ENCODE results near the gene GGT5.
"Not testable (repeated sequence)": the region's sequence is repeated elsewhere in the genome, so short reads cannot be mapped to it uniquely, and the experiment has no call there.

Gene GGT5

DNA sequence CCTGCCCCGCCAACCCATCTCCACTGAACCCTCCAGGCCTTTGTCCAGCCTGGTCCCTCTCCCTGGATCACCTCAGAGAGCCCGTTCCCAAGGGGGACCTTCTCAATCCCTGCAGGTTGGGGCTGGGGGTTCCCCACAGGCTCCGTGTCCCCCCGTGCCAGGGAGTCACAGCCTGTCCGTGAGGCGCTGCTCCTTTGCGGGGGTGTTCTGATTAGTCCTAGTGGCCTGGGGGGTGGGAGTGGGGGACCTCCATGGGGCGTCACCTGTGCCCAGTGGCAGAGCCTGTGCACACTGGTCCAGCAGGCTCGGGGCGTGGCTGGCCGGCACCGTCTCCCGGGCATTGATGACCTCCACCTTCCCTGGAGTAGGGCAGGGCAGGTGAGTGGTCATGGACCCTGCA, 11.6 kb downstream of the GGT5 start:
- DNase-seq, result no peak

DNA sequence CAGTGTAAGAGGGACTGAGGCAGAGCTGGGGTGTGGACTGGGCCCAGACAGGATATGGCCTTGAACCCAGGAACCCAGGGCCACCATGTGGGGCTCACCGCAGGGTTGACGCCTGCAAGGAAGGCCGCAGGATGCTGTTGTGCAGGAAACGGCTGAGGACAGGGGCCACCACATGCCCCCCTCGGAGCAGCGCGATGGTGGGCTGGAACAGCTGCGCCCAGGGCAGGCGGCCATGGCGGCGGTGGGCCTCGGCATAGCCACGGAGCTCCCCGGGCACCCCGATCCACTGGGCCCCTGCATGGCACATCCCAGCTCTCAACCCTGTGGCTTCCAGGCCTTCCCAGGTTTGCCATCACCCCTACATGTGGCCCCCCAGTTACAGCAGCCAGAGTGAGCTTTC, 12.2 kb downstream of the GGT5 start:
- DNase-seq, result no peak

DNA sequence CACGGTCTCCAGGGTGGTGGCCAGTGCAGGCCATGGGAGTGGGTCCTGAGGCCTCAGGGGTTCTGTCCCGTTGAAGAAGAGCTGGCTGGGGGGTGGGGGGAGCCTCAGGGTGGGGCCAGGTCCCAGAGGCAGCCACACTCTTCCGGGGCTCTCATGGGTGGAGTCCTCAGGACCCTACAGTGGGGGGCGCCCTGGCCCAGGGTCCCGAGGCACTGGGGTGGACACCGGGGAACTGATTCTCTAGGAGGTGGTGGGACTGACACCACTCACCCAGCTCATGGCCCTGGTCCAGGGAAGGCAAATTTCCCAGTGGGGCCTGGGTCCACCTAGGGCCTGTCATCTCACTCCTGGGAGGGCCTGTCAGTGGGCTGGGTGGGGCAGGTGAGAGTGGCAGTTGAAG, 12.8 kb downstream of the GGT5 start:
- no peak for DNase-seq

DNA sequence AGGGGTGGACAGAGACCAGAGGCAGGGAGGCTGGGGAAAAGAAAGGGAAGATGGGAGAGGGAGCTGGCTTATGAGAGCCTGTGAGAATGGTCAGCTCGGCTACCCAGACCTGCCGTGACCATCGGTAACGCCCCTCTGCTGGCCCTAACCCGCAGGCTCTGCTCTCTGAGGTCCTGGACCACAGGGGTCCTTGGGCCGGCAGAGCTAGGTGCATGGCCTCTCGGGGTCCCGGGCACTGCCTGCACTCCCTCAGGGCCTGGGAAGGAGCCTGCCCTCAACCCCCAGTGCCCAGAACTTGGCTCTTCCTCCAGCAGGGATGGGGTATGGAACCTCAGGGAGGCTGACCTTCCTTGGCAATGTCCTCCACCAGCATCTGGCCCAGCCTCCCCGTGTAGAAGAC, 13.2 kb downstream of the GGT5 start:
- no peak for DNase-seq

DNA sequence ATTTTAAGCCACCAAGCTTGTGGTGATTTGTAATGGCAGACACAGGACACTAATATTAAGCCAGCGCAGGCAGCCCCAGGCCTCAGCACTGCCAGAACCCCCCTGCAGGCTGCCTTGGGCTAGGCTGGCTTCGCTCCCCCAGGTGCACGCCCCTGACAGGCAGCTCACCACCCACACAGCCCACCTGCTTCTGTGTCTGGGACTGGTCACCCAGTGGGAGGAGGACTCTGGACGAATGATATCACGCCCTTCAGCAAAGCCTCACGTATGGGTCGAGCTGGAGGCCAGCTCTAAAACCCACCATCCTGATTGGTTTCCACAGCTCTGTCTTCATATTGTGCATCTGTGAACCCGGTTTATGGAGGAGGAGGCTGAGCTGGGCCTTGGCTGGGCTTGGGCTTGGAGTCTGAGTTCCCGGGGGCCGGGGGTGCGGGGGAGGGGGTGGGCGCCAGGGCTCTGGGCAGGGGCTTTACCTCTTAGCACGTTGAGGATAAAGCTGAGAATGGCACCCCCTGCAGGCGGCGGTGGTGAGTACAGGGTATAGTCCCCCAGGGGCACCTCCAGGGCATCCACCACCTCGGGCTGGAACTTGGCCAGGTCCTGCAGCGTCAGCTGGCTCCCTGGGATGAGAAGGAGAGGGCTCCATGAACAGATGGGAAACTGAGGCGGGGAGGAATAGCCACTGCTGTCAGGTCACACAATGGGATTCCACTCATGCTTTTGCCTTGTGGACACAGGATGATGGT, 13.8 kb downstream of the GGT5 start:
- peak in 4 of 58 donors; percentile 4 to 25 (median 8) for DNase-seq

DNA sequence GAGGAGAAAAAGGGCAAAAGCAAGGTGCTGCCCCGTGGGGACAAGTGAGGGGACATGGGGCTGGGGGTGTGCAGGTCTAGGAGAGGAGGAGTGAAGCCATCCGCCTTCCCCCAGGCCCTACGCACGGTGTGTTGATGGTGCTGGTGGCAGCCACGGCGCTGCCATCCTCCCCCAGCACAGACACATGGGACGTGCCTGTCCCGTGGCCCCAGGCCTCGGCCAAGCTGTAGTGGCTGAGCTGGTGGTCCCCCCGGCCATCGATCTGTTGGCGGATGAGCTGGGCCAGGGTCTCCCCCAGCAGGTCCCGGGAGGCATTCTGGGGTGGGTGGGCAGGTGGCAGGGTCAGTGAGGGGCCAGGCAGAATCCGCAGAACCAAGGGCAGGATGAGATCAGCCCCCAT, 18.9 kb downstream of the GGT5 start:
- no peak for DNase-seq

DNA sequence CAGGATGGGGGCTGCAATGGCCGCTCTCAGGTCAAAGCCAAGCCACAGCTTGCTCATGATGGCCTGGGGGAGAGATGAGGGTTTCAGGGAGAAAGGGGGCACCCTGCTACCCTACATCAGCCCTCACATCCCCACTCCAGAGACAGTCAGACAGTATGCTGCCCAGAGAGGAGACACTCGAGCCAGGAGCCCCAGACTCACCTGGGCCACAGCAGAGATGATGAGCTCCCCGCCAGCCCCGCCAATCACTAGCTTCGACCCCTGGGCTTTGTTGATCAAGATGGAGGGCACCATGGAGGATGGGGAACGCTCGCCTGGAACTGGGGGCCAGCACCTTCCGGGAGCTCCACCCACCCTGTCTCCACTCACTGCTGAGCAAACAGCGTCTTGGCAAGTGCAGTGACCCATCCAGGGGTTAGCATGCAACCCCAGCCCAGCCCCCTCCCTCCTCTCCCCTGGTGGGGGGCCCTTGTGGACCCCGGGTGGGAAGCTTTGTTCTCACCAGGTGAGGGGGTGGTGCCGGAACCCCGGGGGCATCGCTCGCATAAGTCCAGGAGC, 19.8 kb downstream of the GGT5 start:
- DNase-seq, result no peak

DNA sequence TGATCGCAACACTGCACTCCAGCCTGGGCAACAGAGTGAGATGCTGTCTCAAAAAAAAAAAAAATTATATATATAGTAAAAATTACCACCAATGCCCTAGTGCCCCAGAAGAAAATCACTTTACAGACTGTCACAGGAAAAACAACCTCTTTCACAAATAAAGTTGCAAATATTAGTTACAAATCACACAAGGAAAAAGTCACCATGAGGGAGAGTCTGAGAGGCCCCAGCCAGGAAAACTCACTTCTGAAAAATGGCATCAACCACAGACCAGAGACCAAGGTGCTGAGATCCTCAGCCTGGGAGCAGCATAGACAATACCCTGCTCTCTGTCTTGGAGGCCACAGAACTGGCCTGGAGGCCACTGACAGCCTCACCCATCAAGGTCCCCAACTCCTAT, 20.4 kb downstream of the GGT5 start:
- DNase-seq, result no peak

DNA sequence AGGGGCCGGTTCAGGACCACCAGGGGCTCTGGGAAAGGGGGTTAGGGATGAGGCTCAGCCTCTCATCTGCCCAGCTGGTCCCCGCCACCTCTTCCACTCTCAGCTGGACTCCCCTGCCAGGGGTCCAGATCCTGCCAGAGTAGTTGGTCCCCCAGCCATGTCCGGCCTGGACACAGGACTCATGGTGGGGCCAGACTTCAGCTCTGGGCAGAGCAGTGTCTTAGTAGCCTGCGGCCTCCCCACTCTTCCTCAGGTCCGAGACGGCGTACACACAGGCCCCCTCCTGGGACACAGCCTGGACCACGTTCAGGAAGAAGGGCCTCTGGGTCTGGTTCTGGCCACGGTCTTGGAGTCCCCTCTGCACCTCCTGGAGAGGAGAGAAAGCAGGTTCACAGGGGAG, 25.1 kb downstream of the GGT5 start:
- DNase-seq, result no peak

DNA sequence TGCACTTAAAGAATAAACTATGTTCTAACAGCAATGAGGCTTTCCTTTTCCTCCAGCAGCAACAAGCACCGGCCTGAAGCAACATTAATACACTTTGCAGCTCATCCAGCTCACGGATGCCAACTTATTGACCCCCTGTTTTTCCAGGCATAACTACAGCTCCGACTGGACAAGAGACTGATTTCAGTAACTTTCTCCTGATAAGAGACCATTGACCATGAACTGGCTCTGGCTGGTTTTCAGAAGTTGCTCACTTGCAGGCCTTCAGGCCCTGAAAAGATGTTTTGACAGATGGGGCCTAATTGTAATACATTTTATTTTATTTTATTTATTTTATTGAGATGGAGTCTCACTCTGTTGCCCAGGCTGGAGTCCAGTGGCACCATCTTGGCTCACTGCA, 27.5 kb downstream of the GGT5 start:
- DNase-seq, result no peak

DNA sequence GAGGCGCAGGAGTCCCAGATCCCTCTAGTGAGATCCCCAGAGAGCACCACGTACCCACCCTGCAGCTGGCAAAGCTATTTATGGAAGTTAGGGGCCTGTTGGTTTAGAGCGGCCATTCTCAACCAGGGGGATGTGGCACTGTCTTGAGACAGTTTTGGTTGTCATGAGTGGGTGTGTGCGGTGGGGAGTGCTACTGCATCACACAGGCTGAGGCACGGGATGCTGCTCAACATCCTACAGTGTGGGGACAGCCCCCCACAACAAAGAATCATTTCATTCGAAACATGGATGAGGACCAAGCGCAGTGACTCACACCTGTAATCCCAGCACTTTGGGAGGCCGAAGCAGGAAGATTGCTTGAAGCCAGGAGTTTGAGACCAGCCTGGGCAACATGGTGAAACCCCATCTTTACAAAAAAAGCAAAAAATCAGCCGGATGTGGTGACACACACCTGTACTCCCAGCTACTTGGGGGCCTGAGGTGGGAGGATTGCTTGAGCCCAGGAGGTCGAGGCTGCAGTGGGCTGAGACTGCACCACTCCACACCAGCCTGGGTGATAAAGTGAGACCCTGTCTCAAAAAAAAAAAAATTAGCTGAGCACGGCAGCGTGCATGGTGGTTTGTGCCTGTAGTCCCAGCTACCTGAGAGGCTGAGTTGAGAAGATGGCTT, 28.2 kb downstream of the GGT5 start:
- no peak for DNase-seq

DNA sequence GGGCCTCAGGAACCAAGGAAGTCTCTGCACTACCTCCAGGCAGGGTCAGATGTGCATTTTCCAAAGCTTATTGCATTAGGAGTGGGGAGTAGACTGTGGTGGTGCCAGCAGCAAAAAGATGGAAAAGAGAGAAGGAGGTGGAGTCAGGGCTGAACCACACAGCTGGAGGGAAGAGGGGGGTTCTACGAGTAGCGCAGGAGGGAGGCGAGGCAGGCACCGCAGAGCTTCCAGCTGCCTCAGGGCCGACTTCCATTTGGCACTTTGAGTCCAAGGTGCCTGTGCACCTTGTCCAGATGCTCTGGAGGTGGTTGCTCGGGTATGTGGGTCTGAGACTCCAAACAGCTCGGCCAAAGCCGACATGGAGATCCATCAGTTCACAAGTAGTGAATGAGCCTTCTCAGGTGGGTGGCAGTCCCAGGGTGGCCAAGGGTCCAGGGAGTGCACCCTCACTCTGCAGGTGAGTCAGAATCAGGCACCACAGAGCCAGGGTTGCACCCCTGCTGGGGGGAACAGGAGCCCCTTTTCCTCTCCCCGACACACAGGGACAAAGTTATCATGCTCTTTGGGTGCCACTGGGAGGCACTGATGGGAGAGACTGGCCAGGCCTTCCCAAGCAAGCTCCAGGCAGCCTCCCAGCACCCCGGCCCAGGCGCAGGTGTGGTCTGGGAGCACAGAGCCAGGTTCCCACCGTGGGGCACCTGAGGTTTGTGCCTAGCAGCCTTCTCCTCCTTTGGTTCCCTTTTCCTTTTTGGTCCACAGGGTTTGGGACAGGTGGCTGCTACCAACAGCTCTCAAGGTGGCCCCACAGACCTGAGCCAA, 30.2 kb downstream of the GGT5 start:
- no peak for DNase-seq

DNA sequence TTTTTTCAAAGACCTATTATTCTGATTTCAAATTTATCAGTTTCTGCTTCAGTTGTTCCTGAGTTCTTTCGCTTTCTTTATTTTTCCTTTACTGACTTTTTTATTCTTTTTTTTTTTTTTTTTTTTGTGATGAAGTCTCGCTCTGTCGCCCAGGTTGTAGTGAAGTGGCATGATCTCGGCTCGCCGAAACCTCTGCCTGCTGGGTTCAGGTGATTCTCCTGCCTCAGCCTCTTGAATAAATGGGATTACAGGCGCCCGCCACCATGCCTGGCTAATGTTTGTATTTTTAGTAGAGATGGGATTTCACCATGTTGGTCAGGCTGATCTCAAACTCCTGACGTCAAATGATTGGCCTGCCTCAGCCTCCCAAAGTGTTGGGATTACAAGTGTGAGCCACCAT, 31.8 kb downstream of the GGT5 start:
- DNase-seq, result not testable (repeated sequence)

DNA sequence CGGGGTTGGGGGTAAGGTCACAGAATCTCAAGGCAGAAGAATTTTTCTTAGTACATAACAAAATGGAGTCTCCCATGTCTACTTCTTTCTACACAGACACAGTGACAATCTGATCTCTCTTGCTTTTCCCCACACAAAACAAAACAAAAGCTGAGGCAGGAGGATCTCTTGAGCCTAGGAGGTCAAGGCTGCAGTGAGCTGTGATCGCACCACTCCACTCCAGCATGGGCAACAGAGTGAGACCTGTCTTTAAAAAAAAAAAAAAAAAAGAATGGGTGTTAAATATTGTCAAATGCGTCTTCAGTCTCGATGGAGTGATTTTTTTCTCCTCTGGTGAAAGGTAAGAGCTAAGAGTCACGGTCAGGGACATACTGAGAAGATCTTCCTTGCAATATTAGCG, 33.2 kb downstream of the GGT5 start:
- not testable (repeated sequence) for DNase-seq

DNA sequence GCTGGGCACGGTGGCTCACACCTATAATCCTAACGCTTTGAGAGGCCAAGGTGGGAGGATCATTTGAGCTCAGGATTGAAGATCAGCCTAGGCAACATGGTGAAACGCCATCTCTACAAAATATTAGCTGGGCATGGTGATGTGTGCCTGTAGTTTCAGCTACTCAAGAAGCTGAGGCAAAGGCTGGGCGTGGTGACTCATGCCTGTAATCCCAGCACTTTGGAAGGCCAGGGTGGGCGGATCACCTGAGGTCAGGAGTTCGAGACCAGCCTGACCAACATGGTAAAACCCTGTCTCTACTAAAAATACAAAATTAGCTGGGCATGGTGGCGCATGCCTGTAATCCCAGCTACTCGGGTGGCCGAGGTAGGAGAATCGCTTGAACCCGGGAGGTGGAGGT, 34.5 kb downstream of the GGT5 start:
- not testable (repeated sequence) for DNase-seq

DNA sequence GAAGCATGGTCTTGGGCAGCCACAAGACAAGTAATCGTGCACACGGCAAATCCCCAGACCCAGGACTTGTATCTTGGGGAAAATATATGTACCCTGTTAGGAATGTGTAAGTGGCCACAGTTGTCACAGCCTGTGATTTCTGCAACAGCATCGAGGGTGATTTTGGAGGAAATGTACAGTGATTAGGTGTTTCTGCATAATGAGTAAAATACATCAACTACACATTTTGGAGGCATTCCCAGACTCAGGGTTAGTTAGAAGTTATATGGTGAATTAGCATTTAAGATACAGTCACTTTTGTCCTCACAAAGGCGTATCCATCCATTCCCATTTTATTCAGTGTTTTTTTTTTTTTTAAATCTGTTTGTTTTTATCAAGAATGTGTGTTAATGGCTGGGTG, 35.2 kb downstream of the GGT5 start:
- DNase-seq, result no peak

DNA sequence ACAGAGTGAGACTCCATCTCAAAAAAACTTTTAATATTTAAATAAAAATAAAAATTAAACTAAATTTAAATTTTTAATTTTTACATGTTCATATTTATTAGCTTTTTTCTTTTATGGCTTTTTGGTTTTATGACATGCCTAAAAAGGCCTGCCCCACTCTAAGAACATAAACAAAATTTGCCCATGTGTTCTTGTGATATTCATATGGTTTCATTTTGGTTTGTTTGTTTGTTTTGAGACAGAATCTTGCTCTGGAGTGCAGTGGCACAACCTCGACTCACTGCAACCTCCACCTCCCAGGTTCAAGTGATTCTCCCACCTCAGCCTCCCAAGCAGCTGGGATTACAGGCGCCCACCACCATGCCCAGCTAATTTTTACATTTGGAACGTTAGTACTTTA, 35.9 kb downstream of the GGT5 start:
- DNase-seq, result no peak

DNA sequence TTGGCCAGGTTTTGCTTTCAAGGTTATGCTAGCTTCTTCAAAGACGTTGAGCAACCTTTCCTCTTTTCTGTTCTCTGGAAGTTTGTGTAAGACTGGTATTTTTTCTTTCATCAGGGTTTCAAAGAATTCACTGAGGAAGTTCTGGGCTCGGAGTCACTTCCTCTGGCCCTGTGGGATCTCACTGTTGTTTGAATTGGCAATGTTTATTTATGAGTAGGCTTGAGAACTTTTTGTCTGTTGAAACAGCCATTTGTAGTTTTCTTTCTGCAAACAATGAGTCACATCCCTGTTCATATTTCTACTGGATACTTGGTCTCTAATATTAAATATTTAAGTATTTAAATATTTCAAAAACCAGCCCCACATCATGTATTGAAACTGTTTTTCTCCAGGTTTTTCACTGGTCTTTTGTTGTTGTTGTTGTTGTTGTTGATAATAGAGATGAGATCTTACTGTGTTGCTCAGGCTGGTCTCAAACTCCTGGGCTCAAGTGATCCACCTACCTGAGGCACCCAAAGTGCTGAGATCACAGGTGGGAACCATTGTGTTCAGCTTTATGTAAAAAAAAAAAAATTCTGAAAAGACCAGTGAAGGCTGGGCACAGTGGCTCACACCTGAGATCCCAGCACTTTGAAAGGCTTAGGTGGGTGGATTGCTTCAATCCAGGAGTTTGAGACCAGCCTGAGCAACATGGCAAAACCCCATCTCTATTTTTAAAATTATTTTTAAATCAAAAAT, 36.7 kb downstream of the GGT5 start:
- DNase-seq, result peak in 4 of 58 donors; percentile 1 to 32 (median 12)

DNA sequence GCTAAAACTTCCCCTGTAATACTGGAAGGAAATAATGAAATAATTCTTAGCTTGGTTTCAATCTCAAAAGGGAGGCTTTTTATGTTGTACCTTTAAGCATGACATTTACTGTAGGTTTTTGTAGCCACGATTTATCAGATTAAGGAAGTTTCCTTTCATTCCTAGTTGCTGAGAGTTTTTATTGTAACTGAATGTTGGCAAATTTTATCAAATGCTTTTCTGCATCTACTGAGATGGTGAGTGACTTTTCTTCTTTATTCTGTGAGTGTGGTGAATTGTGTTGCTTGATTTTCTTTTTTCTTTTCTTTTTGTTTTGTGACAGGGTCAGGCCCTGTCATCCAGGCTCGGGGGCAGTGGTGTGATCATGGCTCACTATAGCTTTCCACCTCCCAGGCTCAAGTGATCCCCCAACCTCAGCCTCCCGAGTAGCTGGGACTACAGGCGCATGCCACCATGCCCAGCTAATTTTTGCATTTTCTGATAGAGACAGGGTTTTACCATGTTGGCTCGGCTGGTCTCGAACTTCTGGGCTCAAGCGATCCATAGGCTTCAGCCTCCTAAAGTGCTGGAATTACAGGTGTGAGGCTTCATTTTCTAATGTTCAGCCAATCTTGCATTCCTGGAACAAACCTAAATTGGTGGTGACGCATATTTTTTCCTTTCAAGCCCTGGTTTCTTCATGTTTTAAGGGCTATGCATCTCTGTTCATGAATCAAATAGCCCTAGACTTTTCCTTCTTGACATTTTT, 37.4 kb downstream of the GGT5 start:
- DNase-seq, result no peak

DNA sequence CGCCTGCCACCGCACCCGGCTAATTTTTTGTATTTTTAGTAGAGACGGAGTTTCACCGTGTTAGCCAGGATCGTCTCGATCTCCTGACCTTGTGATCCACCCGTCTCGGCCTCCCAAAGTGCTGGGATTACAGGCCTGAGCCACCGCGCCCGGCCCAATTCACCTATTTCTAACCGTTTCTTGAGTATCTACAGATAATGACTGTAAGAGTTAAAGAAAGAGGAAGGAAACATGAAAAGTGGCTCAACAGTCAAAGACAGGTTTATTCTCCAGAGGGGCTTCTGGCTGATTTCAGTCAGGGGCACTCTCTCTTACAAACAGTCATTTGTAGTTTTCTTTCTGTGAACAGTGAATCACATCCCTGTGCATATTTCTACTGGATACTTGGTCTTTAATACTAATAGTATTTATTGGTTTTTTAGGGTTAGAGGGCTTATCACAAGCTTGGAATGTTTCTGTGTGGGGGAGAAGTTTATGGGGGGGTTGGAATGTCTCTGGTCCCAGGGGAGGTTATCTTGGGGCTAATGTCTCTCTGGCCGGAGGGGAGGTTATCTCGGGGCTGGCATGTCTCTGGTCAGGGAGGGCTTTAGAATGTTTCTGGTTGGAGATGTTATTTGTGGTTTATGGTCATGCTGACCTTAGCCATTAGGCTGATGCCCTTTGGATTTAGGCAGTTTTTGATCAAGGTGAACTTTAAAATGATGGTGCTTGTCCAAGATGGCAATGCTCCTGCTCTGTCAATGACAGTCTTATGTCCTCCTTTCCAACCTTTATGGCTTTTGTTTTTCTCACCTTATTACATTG, 38.2 kb downstream of the GGT5 start:
- DNase-seq, result not testable (repeated sequence)

Measured in anterior cingulate cortex (tissue), 58 donors.